HepG2 (cell line): ENCODE data around the gene FXN. TPM values are rescaled to one million over a fixed set of nuclear protein-coding genes. Genes with fewer than 3 reads are reported as not detected.

Source experiments
- ATAC-seq: fragments of 200-7000 bp; cut with Tn5 transposase; 3 replicates; pipeline ENCODE4 v1.9.1; 2020; ENCODE audit warnings: mild to moderate bottlenecking, moderate library complexity
- BruUV-seq: library from RNA; stranded (reverse); fragments of 400-500 nt; replicated peaks from 2 replicates; lab custom pipeline; 2021; lab: Mats Ljungman, UMichigan
- CTCF ChIA-PET: fragments of 300-600 bp; formaldehyde crosslinking; extraction: SDS; loops from one replicate; lab custom pipeline; 2021; ENCODE audit warnings: low total read pairs, inconsistent platforms, low intra/inter-chr PET ratio; lab: Yijun Ruan, JAX
- POLR2A ChIA-PET: fragments of 350-600 bp; sonication (Branson Sonifier 250); formaldehyde crosslinking; loops from one replicate; lab custom pipeline; 2020; ENCODE audit warnings: antibody characterized with exemption, inconsistent platforms; lab: Yijun Ruan, JAX
- DNase-seq: peaks from one replicate; pipeline ENCODE4 v3.0.0-alpha.2; 2015; ENCODE audit warnings: low spot score
- FAIRE-seq: peaks from 3 replicates; lab custom pipeline; 2011; peaks lifted over from hg19 to GRCh38; lab: Jason Lieb, UNC
- H2AFZ ChIP-seq: one replicate; pipeline ENCODE4 v1.6.1; 2011; ENCODE audit warnings: low read length, inconsistent platforms
- H3K27ac ChIP-seq: fragments of 300-600 bp; 3 replicates; pipeline ENCODE4 v1.8.0; 2011; ENCODE audit warnings: mixed run types, mild to moderate bottlenecking, mixed read lengths, low read length, inconsistent platforms; ENCODE audit not compliant: insufficient read depth; ENCODE audit errors: extremely low read length
- H3K27me3 ChIP-seq, 2 experiments: fragments of 200-600 bp in 1 of 2; 2 replicates in 1 of 2; 3 replicates in 1 of 2; pipeline versions ENCODE4 v1.6.0 to v1.8.0; 2011; ENCODE audit warnings: low read length in 2 of 2, mild to moderate bottlenecking in 2 of 2, moderate library complexity in 2 of 2, inconsistent platforms in 1 of 2; ENCODE audit not compliant: insufficient read depth in 2 of 2, control insufficient read depth in 1 of 2
- H3K36me3 ChIP-seq, 2 experiments: fragments of 200-600 bp in 1 of 2; replicated peaks in 1 of 2; 2 replicates in 1 of 2; 3 replicates in 1 of 2; pipeline versions ENCODE4 v1.5.1 to v1.8.0; 2011; ENCODE audit warnings: low read length in 2 of 2, inconsistent platforms in 1 of 2; ENCODE audit not compliant: insufficient read depth in 2 of 2, control insufficient read depth in 1 of 2
- H3K4me1 ChIP-seq: 2 replicates; pipeline ENCODE4 v1.5.1; 2012; ENCODE audit warnings: low read length, inconsistent platforms; ENCODE audit not compliant: insufficient read depth
- H3K4me2 ChIP-seq: 2 replicates; pipeline ENCODE4 v1.6.0; 2011; ENCODE audit warnings: low read depth, low read length, inconsistent platforms
- H3K4me3 ChIP-seq, 3 experiments: fragments of 200-600 bp in 1 of 3; sonication (generic), shearing (Covaris generic) in 1 of 3; replicated peaks in 1 of 3; 2 replicates each; pipeline ENCODE4 v1.5.1; 2011 to 2016; ENCODE audit warnings: low read length in 3 of 3, inconsistent platforms in 2 of 3, low read depth in 2 of 3, mild to moderate bottlenecking in 2 of 3, control low read depth in 1 of 3, mixed read lengths in 1 of 3; ENCODE audit not compliant: insufficient read depth in 1 of 3
- H3K79me2 ChIP-seq: one replicate; pipeline ENCODE4 v1.6.1; 2011; ENCODE audit warnings: low read length, inconsistent platforms; ENCODE audit not compliant: insufficient read depth
- H3K9ac ChIP-seq: 2 replicates; pipeline ENCODE4 v1.6.0; 2011; ENCODE audit warnings: mild to moderate bottlenecking, low read depth, low read length, inconsistent platforms; ENCODE audit not compliant: insufficient read depth
- H3K9me3 ChIP-seq: 2 replicates; pipeline ENCODE4 v1.5.1; 2012; ENCODE audit warnings: mild to moderate bottlenecking, low read length
- H4K20me1 ChIP-seq: 2 replicates; pipeline ENCODE4 v1.6.0; 2011; ENCODE audit warnings: inconsistent platforms, mild to moderate bottlenecking, low read length, moderate library complexity; ENCODE audit not compliant: insufficient read depth
- ARID5B ChIP-seq: IDR thresholded peaks from 2 replicates; pipeline ENCODE4 v1.4.0; 2020; ENCODE audit warnings: mild to moderate bottlenecking, missing genetic modification reagents
- ELF3 ChIP-seq: IDR thresholded peaks from 2 replicates; pipeline ENCODE4 v1.6.1; 2016; ENCODE audit warnings: missing genetic modification reagents, missing compliant biosample characterization
- KDM5A ChIP-seq: fragments of 200-600 bp; sonication (generic); IDR thresholded peaks from 2 replicates; pipeline ENCODE4 v1.7.0; 2018; ENCODE audit warnings: antibody characterized with exemption, mild to moderate bottlenecking, low read length, borderline replicate concordance
- KLF16 ChIP-seq, 2 experiments: sonication (generic) in 1 of 2; formaldehyde crosslinking in 1 of 2; IDR thresholded peaks; 2 replicates each; pipeline versions ENCODE4 v1.6.1 to v1.8.0; 2016 to 2023; ENCODE audit warnings: missing genetic modification reagents in 2 of 2, missing compliant biosample characterization in 1 of 2
- NFE2 ChIP-seq: sonication (generic); formaldehyde crosslinking; IDR thresholded peaks from 2 replicates; pipeline ENCODE4 v1.4.0; 2020; ENCODE audit warnings: missing genetic modification reagents
- ZFP37 ChIP-seq: sonication (generic); formaldehyde crosslinking; IDR thresholded peaks from 2 replicates; pipeline ENCODE4 v1.4.0; 2020; ENCODE audit warnings: missing genetic modification reagents, borderline replicate concordance
- ZNF350 ChIP-seq: sonication (generic); formaldehyde crosslinking; IDR thresholded peaks from 2 replicates; pipeline ENCODE4 v1.4.0; 2020; ENCODE audit warnings: mild to moderate bottlenecking, low read depth, missing genetic modification reagents, borderline replicate concordance
- ZNF75D ChIP-seq: sonication (generic); formaldehyde crosslinking; IDR thresholded peaks from 2 replicates; pipeline ENCODE4 v1.8.1; 2023; ENCODE audit warnings: missing genetic modification reagents, mild to moderate bottlenecking, borderline replicate concordance
- WGBS: methylation state at CpG from one replicate; pipeline ENCODE4 v1.1.6; 2017; ENCODE audit warnings: low lambda C conversion rate; 5-methylcytosine and 5-hydroxymethylcytosine counted together
- in situ Hi-C: cut with HindIII; loops from 2 replicates; pipeline ENCODE4 v1.10.0; 2017; ENCODE audit warnings: low pct_unique_long_range_greater_than_20kb; ENCODE audit not compliant: extremely low pct_ligation_motif_present
- intact Hi-C: fragments of 100-400 bp; cut with micrococcal nuclease; formaldehyde crosslinking; loops from one replicate; pipeline ENCODE4 v1.10.0; 2022; ENCODE audit not compliant: unreplicated experiment
- polyA plus RNA-seq, 8 experiments: library from polyadenylated mRNA; depleted of rRNA in 3 of 8; stranded (reverse) in 7 of 8; unstranded in 1 of 8; fragments of >200 nt; fragmentation: Illumina TruSeq in 4 of 8; extraction: Trizol in 4 of 8; gene quantifications; 2 replicates each; pipeline versions ENCODE4 v1.2.1 to v1.2.3, GENCODE V29; 2011 to 2016; ENCODE audit warnings: low read depth in 4 of 8, missing spikeins in 1 of 8, mixed read lengths in 1 of 8; ENCODE audit not compliant: insufficient read depth in 1 of 8
- total RNA-seq, 5 experiments: library from RNA; depleted of rRNA; stranded (reverse); fragments of >200 nt; fragmentation: Illumina TruSeq; extraction: Trizol; gene quantifications; 2 replicates each; pipeline ENCODE4 v1.2.3, GENCODE V29; 2016; ENCODE audit warnings: low read depth in 1 of 5
- TF ChIP-seq, protein P1 (sequence below): sonication (generic); IDR thresholded peaks from 2 replicates; pipeline ENCODE4 v1.6.1; 2016; ENCODE audit warnings: low read depth, borderline replicate concordance

Gene FXN
- total and polyA plus RNA-seq, 2 of the 13 experiments (the other 11 are each of a cell fraction or from before 2014, with no cell fraction given), result 24.1 to 26.0 TPM

DNA sequence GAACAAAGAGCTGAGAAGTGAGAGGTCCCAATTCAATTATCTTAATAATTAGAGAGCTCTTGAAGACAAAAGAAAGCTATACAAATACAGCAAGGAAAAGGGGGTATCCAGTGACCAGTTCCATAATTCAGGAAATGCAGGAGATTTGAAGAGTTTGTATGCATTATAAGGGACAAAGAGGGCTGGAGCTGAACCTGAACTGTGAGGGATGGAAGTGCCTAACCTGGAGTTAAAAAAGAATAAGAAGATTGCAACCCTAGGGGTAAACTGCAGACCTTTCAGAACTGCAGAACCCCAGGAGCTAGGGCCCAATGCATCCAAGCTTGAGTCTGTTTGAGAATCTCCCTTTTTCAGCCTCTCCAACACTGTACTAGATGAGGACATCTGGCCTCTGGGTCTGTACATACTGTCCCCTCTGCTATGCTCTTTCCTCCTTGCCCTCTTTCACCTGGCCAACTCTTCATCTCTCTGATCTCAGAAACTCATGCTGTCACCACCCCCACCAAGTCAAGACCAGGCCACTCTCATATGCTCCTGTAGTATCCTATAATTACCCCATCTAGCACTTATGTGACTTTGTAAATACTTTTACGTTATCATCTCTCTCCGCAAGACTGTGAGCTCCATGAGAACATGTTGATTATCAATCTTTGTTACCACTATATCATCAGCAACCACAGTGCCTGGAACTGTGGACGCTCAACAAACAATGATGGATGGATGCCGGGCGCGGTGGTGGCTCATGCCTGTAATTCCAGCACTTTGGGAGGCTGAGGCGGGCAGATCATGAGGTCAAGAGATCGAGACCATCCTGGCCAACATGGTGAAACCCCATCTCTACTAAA lies 15.0 kb upstream of the FXN start (continued):
- TF ChIP-seq ZNF75D (no peak), ELF3 (CRISPR knock-in tag) (no peak), NFE2 (CRISPR knock-in tag) (no peak), KDM5A (no peak), ZFP37 (no peak)

DNA sequence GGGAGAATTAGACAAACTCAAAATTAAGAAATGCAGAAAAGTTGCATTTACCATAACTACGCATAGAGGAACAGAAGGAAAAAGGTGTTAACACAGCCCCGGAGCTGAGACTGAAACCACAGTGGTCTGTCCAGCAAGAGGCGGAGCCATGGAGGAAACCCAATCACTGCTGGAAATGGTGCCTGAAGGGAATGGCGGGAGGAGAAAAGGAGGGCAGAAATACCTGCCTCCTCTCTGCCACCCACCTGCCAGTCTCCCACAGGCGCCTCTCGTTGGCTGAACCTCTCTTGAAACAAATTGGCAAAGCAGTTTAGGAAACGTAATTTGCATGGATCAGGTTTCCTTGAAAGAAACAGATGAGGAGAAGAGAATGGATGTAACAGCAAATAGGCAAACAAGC lies 11.9 kb upstream of the FXN start:
- Histone ChIP-seq H4K20me1 (no peaks in the 10 kb centered on the region), H3K79me2 (no peaks in the 10 kb centered on the region), H3K4me3 (no peak overlapping the region; a peak in 1 of 6 replicates), H3K27me3 (no peaks in the 10 kb centered on the region; a peak in 1 of 5 replicates), H3K4me1 (peaks cover 19% of the 10 kb centered on the region)
- FAIRE-seq, result no peak
- CTCF ChIA-PET, result no interaction called here
- TF ChIP-seq, protein P1, sequence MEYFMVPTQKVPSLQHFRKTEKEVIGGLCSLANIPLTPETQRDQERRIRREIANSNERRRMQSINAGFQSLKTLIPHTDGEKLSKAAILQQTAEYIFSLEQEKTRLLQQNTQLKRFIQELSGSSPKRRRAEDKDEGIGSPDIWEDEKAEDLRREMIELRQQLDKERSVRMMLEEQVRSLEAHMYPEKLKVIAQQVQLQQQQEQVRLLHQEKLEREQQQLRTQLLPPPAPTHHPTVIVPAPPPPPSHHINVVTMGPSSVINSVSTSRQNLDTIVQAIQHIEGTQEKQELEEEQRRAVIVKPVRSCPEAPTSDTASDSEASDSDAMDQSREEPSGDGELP, result no peak
- TF ChIP-seq ARID5B (no peak), ZNF350 (no peak), KLF16 (CRISPR knock-in tag; IDR thresholded peaks at IDR 0.05) (no peak)
- TF ChIP-seq, all 625 proteins: peak for 0
- DNase-seq, result no peak
- intact Hi-C loops, result loop anchor here (10.0 kb wide), 1 partner anchor 319 kb away; the partner anchor contains the start of gene PIP5K1B
- BruUV-seq, result no TSS peak
- WGBS, result 32% methylated on average over 7 of the region's 7 CpGs
- POLR2A ChIA-PET, result no interaction called here
- Histone ChIP-seq H3K27ac (no peak overlapping the region), H3K9me3 (no peaks in the 10 kb centered on the region), H3K36me3 (no peaks in the 10 kb centered on the region), H3K4me2 (peak overlapping the region; percentile 57), H3K9ac (no peak overlapping the region), H2AFZ (no peak overlapping the region)
- peak; percentile 32; the same call in 2 of the 3 replicates for ATAC-seq
- in situ Hi-C loops, result no loop called here
